ENCODE data around the gene DOCK1.
A peak's percentile ranks its signal among the peaks of the same experiment; 100 is the strongest.

Gene DOCK1

GRCh38 chr10:126917975-126918908 lies 13.0 kb downstream of the DOCK1 start:
- H3K27me3 ChIP-seq (ENCODE audit: control insufficient read depth, insufficient read depth, low read length) = no peaks in the 10 kb centered on the region
- H3K27ac ChIP-seq (ENCODE audit: low read depth, low read length) = no peak overlapping the region
- no peak overlapping the region for H3K9ac ChIP-seq (ENCODE audit: low read length)
- H3K4me3 ChIP-seq (ENCODE audit: low read length) = no peak overlapping the region
- no peaks in the 10 kb centered on the region for H3K36me3 ChIP-seq (ENCODE audit: control insufficient read depth, insufficient read depth, low read length)
- H3K4me1 ChIP-seq (ENCODE audit: control insufficient read depth, insufficient read depth, low read length) = no peaks in the 10 kb centered on the region

- no peaks in the 10 kb centered on the region for H3K27me3 ChIP-seq (ENCODE audit: control insufficient read depth, insufficient read depth, low read length)
- no peak overlapping the region for H3K9ac ChIP-seq (ENCODE audit: low read length)
- H3K4me1 ChIP-seq (ENCODE audit: control insufficient read depth, insufficient read depth, low read length) = no peaks in the 10 kb centered on the region
- no peak overlapping the region for H3K27ac ChIP-seq (ENCODE audit: low read depth, low read length)
- H3K4me3 ChIP-seq (ENCODE audit: low read length) = no peak overlapping the region
- no peaks in the 10 kb centered on the region for H3K36me3 ChIP-seq (ENCODE audit: control insufficient read depth, insufficient read depth, low read length)
Measured at GRCh38 chr10:126919426-126919825, 14.2 kb downstream of the DOCK1 start.

GRCh38 chr10:126921162-126921561 lies 15.9 kb downstream of the DOCK1 start:
- Histone ChIP-seq H3K9ac (ENCODE audit: low read length) (no peak overlapping the region), H3K4me1 (ENCODE audit: control insufficient read depth, insufficient read depth, low read length) (no peaks in the 10 kb centered on the region), H3K4me3 (ENCODE audit: low read length) (no peak overlapping the region), H3K27me3 (ENCODE audit: control insufficient read depth, insufficient read depth, low read length) (no peaks in the 10 kb centered on the region), H3K36me3 (ENCODE audit: control insufficient read depth, insufficient read depth, low read length) (no peaks in the 10 kb centered on the region), H3K27ac (ENCODE audit: low read depth, low read length) (no peak overlapping the region)

DNA sequence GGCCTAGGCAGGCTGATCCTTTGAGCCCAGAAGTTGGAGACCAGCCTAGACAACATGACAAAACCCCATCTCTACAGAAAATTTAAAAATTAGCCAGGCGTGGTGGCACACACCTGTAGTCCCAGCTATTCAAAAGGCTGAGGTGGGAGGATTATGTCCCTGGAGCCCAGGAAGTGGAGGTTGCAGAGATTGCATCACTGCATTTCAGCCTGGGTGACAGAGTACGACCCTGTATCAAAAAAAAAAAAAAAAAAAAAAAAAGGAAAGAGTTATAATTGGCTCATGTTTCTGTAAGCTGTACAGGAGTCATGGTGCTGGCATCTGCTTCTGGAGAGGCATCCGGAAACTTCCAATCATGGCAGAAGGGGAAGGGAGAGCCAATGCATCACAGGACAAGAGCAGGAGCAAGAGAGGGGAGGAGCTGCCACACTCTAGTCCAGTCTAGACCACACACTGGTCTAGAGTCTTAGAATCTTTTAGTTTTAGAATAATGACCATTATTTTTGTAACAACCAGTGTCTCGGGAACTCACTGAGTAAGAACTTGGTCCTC lies 16.8 kb downstream of the DOCK1 start:
- Histone ChIP-seq H3K9ac (ENCODE audit: low read length) (no peak overlapping the region), H3K36me3 (ENCODE audit: control insufficient read depth, insufficient read depth, low read length) (no peaks in the 10 kb centered on the region), H3K4me1 (ENCODE audit: control insufficient read depth, insufficient read depth, low read length) (no peaks in the 10 kb centered on the region), H3K4me3 (ENCODE audit: low read length) (no peak overlapping the region), H3K27me3 (ENCODE audit: control insufficient read depth, insufficient read depth, low read length) (no peaks in the 10 kb centered on the region), H3K27ac (ENCODE audit: low read depth, low read length) (no peak overlapping the region)

DNA sequence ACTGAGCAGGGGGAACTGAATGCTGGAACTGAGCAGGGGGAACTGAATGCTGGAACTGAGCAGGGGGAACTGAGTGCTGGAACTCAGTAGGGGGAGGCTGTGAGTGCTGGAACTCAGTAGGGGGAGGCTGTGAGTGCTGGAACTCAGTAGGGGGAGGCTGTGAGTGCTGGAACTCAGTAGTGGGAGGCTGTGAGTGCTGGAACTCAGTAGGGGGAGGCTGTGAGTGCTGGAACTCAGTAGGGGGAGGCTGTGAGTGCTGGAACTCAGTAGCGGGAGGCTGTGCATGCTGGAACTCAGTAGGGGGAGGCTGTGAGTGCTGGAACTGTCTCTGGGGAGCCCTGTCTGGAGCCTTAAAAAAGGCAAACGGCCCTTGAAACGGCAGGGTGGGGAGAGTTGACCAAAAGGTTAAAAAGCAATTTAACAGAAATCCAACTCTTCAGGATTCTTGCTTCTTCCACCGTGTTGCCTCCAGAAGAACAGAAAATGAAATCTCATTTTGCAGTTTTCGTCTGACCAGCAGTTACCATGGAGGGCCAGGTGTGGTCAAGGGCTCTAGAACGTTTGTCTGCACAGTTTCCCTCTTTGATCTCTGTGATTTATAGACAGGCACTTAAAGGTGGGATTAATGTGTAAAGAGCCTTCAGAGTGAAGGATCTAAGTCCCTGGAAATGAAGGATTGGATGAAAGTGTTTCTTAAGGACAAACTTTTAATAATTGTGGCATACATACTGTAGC lies 19.1 kb downstream of the DOCK1 start:
- H3K4me1 ChIP-seq (ENCODE audit: control insufficient read depth, insufficient read depth, low read length) = no peaks in the 10 kb centered on the region
- no peaks in the 10 kb centered on the region for H3K27me3 ChIP-seq (ENCODE audit: control insufficient read depth, insufficient read depth, low read length)
- no peak overlapping the region for H3K4me3 ChIP-seq (ENCODE audit: low read length)
- H3K36me3 ChIP-seq (ENCODE audit: control insufficient read depth, insufficient read depth, low read length) = no peaks in the 10 kb centered on the region
- H3K9ac ChIP-seq (ENCODE audit: low read length) = no peak overlapping the region
- no peak overlapping the region for H3K27ac ChIP-seq (ENCODE audit: low read depth, low read length)

DNA sequence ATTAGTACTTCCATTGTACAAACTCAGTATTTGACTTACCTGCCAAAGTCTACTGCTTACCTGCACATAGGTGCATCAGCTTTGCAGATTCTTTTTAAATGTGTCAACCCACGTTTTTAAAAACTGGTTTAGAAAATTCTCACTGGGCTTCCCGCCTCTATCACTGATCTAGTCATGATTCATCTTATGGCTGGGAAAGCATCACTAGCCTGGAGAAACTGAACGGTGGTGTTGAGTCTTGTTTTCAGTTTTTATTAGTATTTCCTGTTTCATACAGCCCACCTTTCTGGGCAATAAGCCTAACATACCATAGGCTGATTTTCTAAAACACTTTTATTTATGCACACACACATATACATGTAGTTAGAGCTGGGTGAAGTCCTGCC lies 19.7 kb downstream of the DOCK1 start:
- Histone ChIP-seq H3K36me3 (ENCODE audit: control insufficient read depth, insufficient read depth, low read length) (no peaks in the 10 kb centered on the region), H3K9ac (ENCODE audit: low read length) (no peak overlapping the region), H3K4me3 (ENCODE audit: low read length) (no peak overlapping the region), H3K27me3 (ENCODE audit: control insufficient read depth, insufficient read depth, low read length) (no peaks in the 10 kb centered on the region), H3K27ac (ENCODE audit: low read depth, low read length) (no peak overlapping the region), H3K4me1 (ENCODE audit: control insufficient read depth, insufficient read depth, low read length) (no peaks in the 10 kb centered on the region)

- Histone ChIP-seq H3K36me3 (ENCODE audit: control insufficient read depth, insufficient read depth, low read length) (no peaks in the 10 kb centered on the region), H3K9ac (ENCODE audit: low read length) (no peak overlapping the region), H3K4me1 (ENCODE audit: control insufficient read depth, insufficient read depth, low read length) (no peaks in the 10 kb centered on the region), H3K27ac (ENCODE audit: low read depth, low read length) (no peak overlapping the region), H3K27me3 (ENCODE audit: control insufficient read depth, insufficient read depth, low read length) (no peaks in the 10 kb centered on the region), H3K4me3 (ENCODE audit: low read length) (no peak overlapping the region)
Measured at GRCh38 chr10:126926568-126926967, 21.3 kb downstream of the DOCK1 start.

DNA sequence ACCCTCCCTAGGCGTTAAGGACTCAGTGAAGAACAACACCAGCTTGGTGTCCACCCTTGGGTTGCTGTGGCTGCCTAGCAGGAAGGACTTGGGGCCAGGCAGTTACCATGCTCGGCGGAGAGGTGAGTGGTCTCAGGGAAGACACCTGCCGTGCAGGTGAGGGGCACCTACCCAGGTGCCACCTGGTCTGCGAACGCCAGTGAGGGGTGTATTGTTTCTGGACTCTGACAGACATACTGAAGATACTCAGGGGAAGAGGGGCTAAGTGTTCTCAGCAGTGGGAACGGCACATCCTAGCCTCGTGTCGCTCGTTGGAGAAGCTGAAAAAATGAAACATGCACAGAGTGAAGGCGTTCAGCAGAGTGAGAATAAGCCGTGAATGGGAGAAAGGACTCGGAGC lies 22.6 kb downstream of the DOCK1 start:
- Histone ChIP-seq H3K27me3 (ENCODE audit: control insufficient read depth, insufficient read depth, low read length) (no peaks in the 10 kb centered on the region), H3K36me3 (ENCODE audit: control insufficient read depth, insufficient read depth, low read length) (no peaks in the 10 kb centered on the region), H3K27ac (ENCODE audit: low read depth, low read length) (no peak overlapping the region), H3K4me1 (ENCODE audit: control insufficient read depth, insufficient read depth, low read length) (no peaks in the 10 kb centered on the region), H3K4me3 (ENCODE audit: low read length) (no peak overlapping the region), H3K9ac (ENCODE audit: low read length) (no peak overlapping the region)

GRCh38 chr10:126928274-126928673 lies 23.0 kb downstream of the DOCK1 start:
- Histone ChIP-seq H3K9ac (ENCODE audit: low read length) (no peak overlapping the region), H3K4me3 (ENCODE audit: low read length) (no peak overlapping the region), H3K27ac (ENCODE audit: low read depth, low read length) (no peak overlapping the region), H3K36me3 (ENCODE audit: control insufficient read depth, insufficient read depth, low read length) (no peaks in the 10 kb centered on the region), H3K27me3 (ENCODE audit: control insufficient read depth, insufficient read depth, low read length) (no peaks in the 10 kb centered on the region), H3K4me1 (ENCODE audit: control insufficient read depth, insufficient read depth, low read length) (no peaks in the 10 kb centered on the region)

GRCh38 chr10:126929391-126929790 lies 24.2 kb downstream of the DOCK1 start:
- Histone ChIP-seq H3K4me1 (ENCODE audit: control insufficient read depth, insufficient read depth, low read length) (no peaks in the 10 kb centered on the region), H3K9ac (ENCODE audit: low read length) (no peak overlapping the region), H3K27ac (ENCODE audit: low read depth, low read length) (no peak overlapping the region), H3K27me3 (ENCODE audit: control insufficient read depth, insufficient read depth, low read length) (no peaks in the 10 kb centered on the region), H3K4me3 (ENCODE audit: low read length) (no peak overlapping the region), H3K36me3 (ENCODE audit: control insufficient read depth, insufficient read depth, low read length) (no peaks in the 10 kb centered on the region)

DNA sequence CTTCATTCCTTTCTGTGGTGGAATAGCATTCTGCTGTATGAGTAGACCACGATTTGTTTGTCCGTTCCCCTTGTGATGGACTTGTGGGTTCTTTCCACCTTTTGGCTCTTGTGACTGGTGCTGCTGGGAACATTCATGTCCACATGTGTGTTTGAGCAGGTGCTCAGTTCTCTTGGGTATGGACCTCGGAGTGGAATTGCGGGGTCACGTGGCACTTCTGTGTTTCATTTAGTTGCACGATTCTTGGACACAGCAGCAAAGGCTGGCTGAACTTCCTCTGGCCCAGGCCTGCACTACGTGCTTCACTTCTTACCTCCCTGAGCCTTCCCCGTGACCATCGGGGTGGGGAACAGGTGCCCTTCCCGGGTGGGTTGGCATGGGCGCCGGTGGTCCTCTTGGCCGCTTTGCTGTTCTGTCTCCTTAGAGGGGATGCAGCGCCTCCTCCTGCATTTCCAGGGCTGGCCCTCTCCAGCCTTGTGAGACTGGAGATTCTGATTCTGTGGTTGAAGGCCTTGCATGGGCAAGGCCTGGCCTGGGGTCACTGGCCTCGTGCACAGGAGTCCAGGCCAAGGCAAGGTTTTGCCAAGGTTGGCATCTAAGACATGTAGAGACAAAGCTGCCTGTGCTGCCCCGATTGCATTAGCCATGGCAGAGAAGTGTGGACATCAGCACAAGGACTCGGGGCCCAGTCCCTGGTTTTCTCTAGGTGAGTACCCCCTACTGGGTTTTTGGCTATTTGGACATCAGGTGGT lies 25.1 kb downstream of the DOCK1 start:
- H3K9ac ChIP-seq (ENCODE audit: low read length) = no peak overlapping the region
- H3K27ac ChIP-seq (ENCODE audit: low read depth, low read length) = no peak overlapping the region
- H3K36me3 ChIP-seq (ENCODE audit: control insufficient read depth, insufficient read depth, low read length) = no peaks in the 10 kb centered on the region
- H3K27me3 ChIP-seq (ENCODE audit: control insufficient read depth, insufficient read depth, low read length) = no peaks in the 10 kb centered on the region
- no peak overlapping the region for H3K4me3 ChIP-seq (ENCODE audit: low read length)
- no peaks in the 10 kb centered on the region for H3K4me1 ChIP-seq (ENCODE audit: control insufficient read depth, insufficient read depth, low read length)

- H3K9ac ChIP-seq (ENCODE audit: low read length) = no peak overlapping the region
- no peak overlapping the region for H3K27ac ChIP-seq (ENCODE audit: low read depth, low read length)
- H3K4me3 ChIP-seq (ENCODE audit: low read length) = peak overlapping the region; percentile 46
- peaks cover 2% of the 10 kb centered on the region for H3K4me1 ChIP-seq (ENCODE audit: control insufficient read depth, insufficient read depth, low read length)
- H3K36me3 ChIP-seq (ENCODE audit: control insufficient read depth, insufficient read depth, low read length) = no peaks in the 10 kb centered on the region
- no peaks in the 10 kb centered on the region for H3K27me3 ChIP-seq (ENCODE audit: control insufficient read depth, insufficient read depth, low read length)
Measured at GRCh38 chr10:126930883-126931503, 25.8 kb downstream of the DOCK1 start.
